ENCODE data around the gene PGGHG.

DNA sequence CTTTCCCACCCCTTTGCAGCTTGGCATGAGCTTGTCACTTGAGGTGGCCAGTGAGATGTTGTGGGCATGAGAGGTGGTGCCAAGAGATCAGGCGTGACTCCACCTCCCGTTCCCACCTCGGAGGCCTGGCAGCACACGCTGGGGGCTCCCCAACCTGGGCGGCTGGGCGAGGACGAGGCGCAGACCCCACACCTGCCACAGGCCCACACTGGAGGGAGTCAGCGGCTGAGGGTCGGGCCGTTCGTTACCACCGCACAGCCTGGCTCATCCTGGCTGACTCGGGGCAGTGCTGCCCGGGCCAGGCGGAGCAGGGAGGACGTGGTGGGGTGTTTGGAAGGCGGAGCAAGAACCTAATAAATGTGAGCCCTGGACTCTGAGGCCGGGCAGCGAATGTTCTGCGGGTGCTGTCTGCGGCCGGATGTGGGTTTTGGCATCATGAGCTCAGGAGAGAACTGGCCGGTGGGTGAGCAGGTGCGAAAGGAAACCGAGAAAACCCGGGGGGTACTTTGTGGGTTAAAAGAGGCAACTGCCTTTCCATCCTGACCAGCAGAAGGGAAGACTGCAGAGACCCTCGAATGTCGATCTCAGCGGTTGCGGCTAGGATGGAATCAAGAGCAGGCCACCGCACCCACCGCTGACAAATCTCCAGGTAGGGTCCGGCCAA lies 41.9 kb downstream of the PGGHG start:
- no peak for TF ChIP-seq EZH2phosphoT487 (IDR thresholded peaks at IDR 0.05)
- TF ChIP-seq CTCF (IDR thresholded peaks at IDR 0.05): no peak
